GM12878 (cell line): Measurements from ENCODE around the gene TMEM131L. TPM values are rescaled to one million over a fixed set of nuclear protein-coding genes. Genes with fewer than 3 reads are reported as not detected.
A peak's percentile ranks its signal among the peaks of the same experiment; 100 is the strongest.

ENCODE experiments used
- ATAC-seq: fragments of 200-7000 bp; cut with Tn5 transposase; 3 replicates; pipeline ENCODE4 v1.9.1; 2020; ENCODE audit warnings: mild to moderate bottlenecking, moderate library complexity
- BruUV-seq: library from RNA; stranded (reverse); fragments of 400-500 nt; replicated peaks from 2 replicates; lab custom pipeline; 2021; lab: Mats Ljungman, UMichigan
- CTCF ChIA-PET: fragments of 300-600 bp; sonication (Branson Sonifier 250); formaldehyde crosslinking; extraction: SDS; loops from one replicate; lab custom pipeline; 2021; ENCODE audit warnings: inconsistent platforms; lab: Yijun Ruan, JAX
- POLR2A ChIA-PET: fragments of 350-600 bp; formaldehyde crosslinking; extraction: SDS; loops from one replicate; lab custom pipeline; 2021; ENCODE audit warnings: inconsistent platforms; lab: Charles Lee
- RAD21 ChIA-PET: fragments of 300-600 bp; sonication (Branson Sonifier 250); formaldehyde crosslinking; loops from one replicate; lab custom pipeline; 2023; ENCODE audit warnings: antibody characterized with exemption; ENCODE audit not compliant: unreplicated experiment; lab: Charles Lee
- SMC1A ChIA-PET: fragments of 300-600 bp; sonication (Branson Sonifier 250); formaldehyde crosslinking; loops from one replicate; lab custom pipeline; 2023; ENCODE audit not compliant: unreplicated experiment, uncharacterized antibody; lab: Charles Lee
- DNase-seq: peaks from one replicate; pipeline ENCODE4 v3.0.0-alpha.2; 2011; ENCODE audit warnings: low read depth, low spot score
- FAIRE-seq: peaks from 3 replicates; lab custom pipeline; 2011; peaks lifted over from hg19 to GRCh38; lab: Jason Lieb, UNC
- H2AFZ ChIP-seq: 2 replicates; pipeline ENCODE4 v1.6.0; 2011; ENCODE audit warnings: low read depth, low read length, control low read depth; ENCODE audit not compliant: control insufficient read depth
- H3K27ac ChIP-seq: 2 replicates; pipeline ENCODE4 v1.5.1; 2011; ENCODE audit warnings: control low read depth; ENCODE audit not compliant: control insufficient read depth, insufficient read depth
- H3K27me3 ChIP-seq, 2 experiments: replicated peaks in 1 of 2; 2 replicates each; pipeline versions ENCODE4 v1.6.0 to v1.6.1; 2011; ENCODE audit warnings: low read length in 1 of 2; ENCODE audit not compliant: control insufficient read depth in 2 of 2, insufficient read depth in 2 of 2
- H3K36me3 ChIP-seq, 2 experiments: 2 replicates each; pipeline ENCODE4 v1.5.1; 2011; ENCODE audit warnings: low read length in 1 of 2; ENCODE audit not compliant: control insufficient read depth in 2 of 2, insufficient read depth in 2 of 2
- H3K4me1 ChIP-seq: 2 replicates; pipeline ENCODE4 v1.6.1; 2011; ENCODE audit warnings: mild to moderate bottlenecking, low read length, moderate library complexity, mixed read lengths; ENCODE audit not compliant: control insufficient read depth, insufficient read depth
- H3K4me2 ChIP-seq: 2 replicates; pipeline ENCODE4 v1.6.0; 2011; ENCODE audit warnings: control low read depth; ENCODE audit not compliant: control insufficient read depth, insufficient read depth
- H3K4me3 ChIP-seq: fragments of 200-600 bp; sonication (generic); 2 replicates; pipeline ENCODE4 v1.5.1; 2016
- H3K79me2 ChIP-seq: 2 replicates; pipeline ENCODE4 v1.6.0; 2011; ENCODE audit warnings: low read length; ENCODE audit not compliant: control insufficient read depth, insufficient read depth
- H3K9ac ChIP-seq: 2 replicates; pipeline ENCODE4 v1.8.0; 2011; ENCODE audit warnings: low read length, control low read depth, mixed read lengths; ENCODE audit not compliant: control insufficient read depth, insufficient read depth
- H3K9me3 ChIP-seq: replicated peaks from 3 replicates; pipeline ENCODE4 v1.5.1; 2011; ENCODE audit warnings: mild to moderate bottlenecking, low read length; ENCODE audit not compliant: control insufficient read depth, insufficient read depth
- H4K20me1 ChIP-seq: 2 replicates; pipeline ENCODE4 v1.6.0; 2011; ENCODE audit not compliant: control insufficient read depth, insufficient read depth
- CHD1 ChIP-seq: IDR thresholded peaks from 2 replicates; pipeline ENCODE4 v1.6.1; 2012; ENCODE audit warnings: low read depth, low read length, improper control_type of control experiment
- CREB1 ChIP-seq: IDR thresholded peaks from 2 replicates; pipeline ENCODE4 v1.6.1; 2012; ENCODE audit warnings: low read depth, mild to moderate bottlenecking, inconsistent platforms
- EP300 ChIP-seq, 2 experiments: fragments of 150-350 bp in 1 of 2; IDR thresholded peaks; 2 replicates each; pipeline ENCODE4 v1.6.1; 2011 to 2012; ENCODE audit warnings: low read depth in 2 of 2, low read length in 2 of 2, borderline replicate concordance in 1 of 2, improper control_type of control experiment in 1 of 2, inconsistent platforms in 1 of 2; ENCODE audit not compliant: control insufficient read depth in 1 of 2
- GABPA ChIP-seq: IDR thresholded peaks from 2 replicates; pipeline ENCODE4 v1.6.1; 2014; ENCODE audit warnings: antibody characterized with exemption, low read depth, mild to moderate bottlenecking, inconsistent platforms
- PAX5 ChIP-seq: IDR thresholded peaks from 2 replicates; pipeline ENCODE4 v1.6.1; 2011; ENCODE audit warnings: low read depth, low read length, borderline replicate concordance
- SIX5 ChIP-seq: IDR thresholded peaks from 2 replicates; pipeline ENCODE4 v1.6.1; 2011; ENCODE audit warnings: mild to moderate bottlenecking, low read depth, low read length, moderate library complexity; ENCODE audit not compliant: severe bottlenecking
- STAT1 ChIP-seq: fragments of 450-650 bp; conservative IDR thresholded peaks from 2 replicates; pipeline ENCODE4 v1.6.1; 2014; ENCODE audit warnings: antibody characterized with exemption, mild to moderate bottlenecking
- ZNF217 ChIP-seq: fragments of 450-650 bp; IDR thresholded peaks from 2 replicates; pipeline ENCODE4 v1.6.1; 2017; ENCODE audit warnings: antibody characterized with exemption, mild to moderate bottlenecking
- ZZZ3 ChIP-seq: IDR thresholded peaks from 2 replicates; pipeline ENCODE4 v1.6.1; 2011; ENCODE audit warnings: low read depth; ENCODE audit not compliant: control insufficient read depth, insufficient read length
- WGBS: methylation state at CpG from one replicate; pipeline ENCODE4 v1.1.6; 2016; ENCODE audit warnings: low lambda C conversion rate; ENCODE audit not compliant: insufficient replicate concordance, insufficient coverage; ENCODE audit errors: missing lambda C conversion rate; 5-methylcytosine and 5-hydroxymethylcytosine counted together
- in situ Hi-C: fragments of 300-500 bp; cut with MboI; formaldehyde crosslinking; loops from 9 replicates; pipeline ENCODE4 v1.14.3; 2018; ENCODE audit warnings: mixed read lengths
- intact Hi-C: fragments of 100-400 bp; cut with micrococcal nuclease; formaldehyde crosslinking; loops from one replicate; pipeline ENCODE4 v1.14.2; 2022; ENCODE audit not compliant: unreplicated experiment
- polyA plus RNA-seq, 11 experiments: library from polyadenylated mRNA; depleted of rRNA in 4 of 11; unstranded in 6 of 11; stranded (reverse) in 5 of 11; fragments of >200 nt; fragmentation: Nextera tagmentation in 4 of 11; fragmentation: Illumina TruSeq in 1 of 11; extraction: Ambion mirVana in 4 of 11; extraction: Trizol in 1 of 11; gene quantifications; 1 replicate in 1 of 11; 2 replicates in 10 of 11; pipeline versions ENCODE4 v1.2.1 to v1.2.3, GENCODE V29; 2011 to 2016; ENCODE audit warnings: inconsistent platforms in 2 of 11, missing spikeins in 2 of 11, low read depth in 1 of 11
- total RNA-seq, 4 experiments: library from RNA; depleted of rRNA in 3 of 4; stranded (reverse); fragments of >200 nt in 3 of 4; fragmentation: Illumina TruSeq in 1 of 4; extraction: Trizol in 1 of 4; gene quantifications; 2 replicates each; pipeline versions ENCODE4 v1.2.1 to v1.2.3, GENCODE V29; 2013 to 2021
- TF ChIP-seq, protein P1 (sequence below): fragments of 450-650 bp; IDR thresholded peaks from 2 replicates; pipeline ENCODE4 v1.6.1; 2016; ENCODE audit warnings: mild to moderate bottlenecking
- TF ChIP-seq, protein P2 (sequence below): IDR thresholded peaks from 2 replicates; pipeline ENCODE4 v1.6.1; 2012; ENCODE audit warnings: low read depth, low read length, improper control_type of control experiment
- TF ChIP-seq, protein P3 (sequence below): fragments of 150-350 bp; IDR thresholded peaks from 2 replicates; pipeline ENCODE4 v1.6.1; 2016; ENCODE audit warnings: low read depth, low read length

The TMEM131L gene
- total and polyA plus RNA-seq, 10 of the 15 experiments (the other 5 are each of a cell fraction or from before 2014, with no cell fraction given) = 8.5 to 101 (median 74.4) TPM

DNA sequence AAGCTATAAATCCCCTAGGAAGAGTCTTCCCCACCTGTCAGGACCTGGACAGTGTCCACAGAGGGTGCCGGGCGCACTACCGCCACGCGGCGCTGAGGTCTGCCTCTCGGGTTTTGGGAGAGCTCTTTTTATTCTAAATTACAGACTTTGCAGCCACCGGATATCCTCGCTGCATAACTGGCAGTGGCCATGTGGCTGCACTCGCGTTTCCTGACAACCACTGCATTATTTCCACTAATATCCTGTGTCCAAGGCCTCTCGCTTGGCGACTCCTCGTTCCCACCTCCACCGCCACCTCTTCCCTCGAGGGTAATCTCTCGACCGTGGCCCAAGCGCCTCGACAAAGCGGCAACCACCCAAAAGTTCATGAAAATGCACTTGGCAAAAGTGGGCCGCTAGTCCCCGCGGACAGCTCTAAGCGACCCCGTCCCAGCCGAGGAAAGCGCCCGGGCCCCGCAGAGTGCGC is 512 bp upstream of the TMEM131L start (continued):
- TF ChIP-seq, protein P1, sequence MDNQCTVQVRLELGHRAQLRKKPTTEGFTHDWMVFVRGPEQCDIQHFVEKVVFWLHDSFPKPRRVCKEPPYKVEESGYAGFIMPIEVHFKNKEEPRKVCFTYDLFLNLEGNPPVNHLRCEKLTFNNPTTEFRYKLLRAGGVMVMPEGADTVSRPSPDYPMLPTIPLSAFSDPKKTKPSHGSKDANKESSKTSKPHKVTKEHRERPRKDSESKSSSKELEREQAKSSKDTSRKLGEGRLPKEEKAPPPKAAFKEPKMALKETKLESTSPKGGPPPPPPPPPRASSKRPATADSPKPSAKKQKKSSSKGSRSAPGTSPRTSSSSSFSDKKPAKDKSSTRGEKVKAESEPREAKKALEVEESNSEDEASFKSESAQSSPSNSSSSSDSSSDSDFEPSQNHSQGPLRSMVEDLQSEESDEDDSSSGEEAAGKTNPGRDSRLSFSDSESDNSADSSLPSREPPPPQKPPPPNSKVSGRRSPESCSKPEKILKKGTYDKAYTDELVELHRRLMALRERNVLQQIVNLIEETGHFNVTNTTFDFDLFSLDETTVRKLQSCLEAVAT = no peak
- TF ChIP-seq, protein P2, sequence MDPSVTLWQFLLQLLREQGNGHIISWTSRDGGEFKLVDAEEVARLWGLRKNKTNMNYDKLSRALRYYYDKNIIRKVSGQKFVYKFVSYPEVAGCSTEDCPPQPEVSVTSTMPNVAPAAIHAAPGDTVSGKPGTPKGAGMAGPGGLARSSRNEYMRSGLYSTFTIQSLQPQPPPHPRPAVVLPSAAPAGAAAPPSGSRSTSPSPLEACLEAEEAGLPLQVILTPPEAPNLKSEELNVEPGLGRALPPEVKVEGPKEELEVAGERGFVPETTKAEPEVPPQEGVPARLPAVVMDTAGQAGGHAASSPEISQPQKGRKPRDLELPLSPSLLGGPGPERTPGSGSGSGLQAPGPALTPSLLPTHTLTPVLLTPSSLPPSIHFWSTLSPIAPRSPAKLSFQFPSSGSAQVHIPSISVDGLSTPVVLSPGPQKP = no peak
- TF ChIP-seq CHD1 (no peak), STAT1 (no peak), GABPA (0 out of 2 replicates have a peak, but pooled peaks have one; percentile 15), CREB1 (no peak)

- RAD21 ChIA-PET = interaction anchor here (0.8 to 15.8 kb wide), 22 partner anchors 11 to 176 kb away, joined by 3 to 429 read pairs (median 6); no protein-coding TSS in a partner anchor
- intact Hi-C loops = loop anchor here (1.0 kb wide), 3 partner anchors 27 to 123 kb away; partner anchors contain the start of gene MND1
- Histone ChIP-seq H4K20me1 (no peaks in the 10 kb centered on the region; the same call in 1 of the 2 replicates), H3K4me1 (peaks cover 24% of the 10 kb centered on the region), H3K9me3 (no peaks in the 10 kb centered on the region), H3K27ac (peak overlapping the region; percentile 88), H2AFZ (no peak overlapping the region), H3K27me3 (no peaks in the 10 kb centered on the region), H3K4me2 (peak overlapping the region; percentile 90), H3K79me2 (peaks cover 61% of the 10 kb centered on the region), H3K36me3 (peaks cover 3 to 8% of the 10 kb centered on the region in 2 experiments), H3K4me3 (peak overlapping the region; percentile 98), H3K9ac (peak overlapping the region; percentile 80)
- in situ Hi-C loops = no loop called here
- ATAC-seq (peak; percentile 71), FAIRE-seq (peak; percentile 72), DNase-seq (peak; percentile 88)
- CTCF ChIA-PET = interaction anchor here (0.6 to 6.5 kb wide), 30 partner anchors 12 to 177 kb away, joined by 3 to 55 read pairs (median 6); no protein-coding TSS in a partner anchor
- WGBS = under 1% methylated on average over 43 of the region's 43 CpGs
- SMC1A ChIA-PET = interaction anchor here (0.8 to 12.9 kb wide), 32 partner anchors 8 to 121 kb away, joined by 3 to 356 read pairs (median 7); no protein-coding TSS in a partner anchor
- POLR2A ChIA-PET = interaction anchor here (0.8 to 16.1 kb wide), 16 partner anchors 10 to 107 kb away, joined by 3 to 268 read pairs (median 7); no protein-coding TSS in a partner anchor
- BruUV-seq = no TSS peak
- TF ChIP-seq ZZZ3 (no peak), PAX5 (peak; percentile 84), ZNF217 (no peak), EP300 (IDR thresholded peaks at IDR 0.05; ENCODE audit: borderline replicate concordance in 1 of 2, control insufficient read depth in 1 of 2, low read depth in 2 of 2, low read length in 2 of 2) (peak; percentile 55 to 70; a peak in 2 of 4 replicates), SIX5 (no peak)
- TF ChIP-seq, protein P2 = no peak
- TF ChIP-seq, protein P3, sequence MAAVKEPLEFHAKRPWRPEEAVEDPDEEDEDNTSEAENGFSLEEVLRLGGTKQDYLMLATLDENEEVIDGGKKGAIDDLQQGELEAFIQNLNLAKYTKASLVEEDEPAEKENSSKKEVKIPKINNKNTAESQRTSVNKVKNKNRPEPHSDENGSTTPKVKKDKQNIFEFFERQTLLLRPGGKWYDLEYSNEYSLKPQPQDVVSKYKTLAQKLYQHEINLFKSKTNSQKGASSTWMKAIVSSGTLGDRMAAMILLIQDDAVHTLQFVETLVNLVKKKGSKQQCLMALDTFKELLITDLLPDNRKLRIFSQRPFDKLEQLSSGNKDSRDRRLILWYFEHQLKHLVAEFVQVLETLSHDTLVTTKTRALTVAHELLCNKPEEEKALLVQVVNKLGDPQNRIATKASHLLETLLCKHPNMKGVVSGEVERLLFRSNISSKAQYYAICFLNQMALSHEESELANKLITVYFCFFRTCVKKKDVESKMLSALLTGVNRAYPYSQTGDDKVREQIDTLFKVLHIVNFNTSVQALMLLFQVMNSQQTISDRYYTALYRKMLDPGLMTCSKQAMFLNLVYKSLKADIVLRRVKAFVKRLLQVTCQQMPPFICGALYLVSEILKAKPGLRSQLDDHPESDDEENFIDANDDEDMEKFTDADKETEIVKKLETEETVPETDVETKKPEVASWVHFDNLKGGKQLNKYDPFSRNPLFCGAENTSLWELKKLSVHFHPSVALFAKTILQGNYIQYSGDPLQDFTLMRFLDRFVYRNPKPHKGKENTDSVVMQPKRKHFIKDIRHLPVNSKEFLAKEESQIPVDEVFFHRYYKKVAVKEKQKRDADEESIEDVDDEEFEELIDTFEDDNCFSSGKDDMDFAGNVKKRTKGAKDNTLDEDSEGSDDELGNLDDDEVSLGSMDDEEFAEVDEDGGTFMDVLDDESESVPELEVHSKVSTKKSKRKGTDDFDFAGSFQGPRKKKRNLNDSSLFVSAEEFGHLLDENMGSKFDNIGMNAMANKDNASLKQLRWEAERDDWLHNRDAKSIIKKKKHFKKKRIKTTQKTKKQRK = no peak
Measured at GRCh38 chr4:153466949-153467896, 1.1 kb downstream of the TMEM131L start.
